NCI-H1417 treated with DMSO at 0.1 percent for 48 hours (cell line): ENCODE measurements around the gene BCDIN3D.

Experiments
- DNase-seq: peaks from one replicate; lab custom pipeline; 2025; lab: John Stamatoyannopoulos, UW

Gene BCDIN3D

GRCh38 chr12:49797449-49797776 lies 45.5 kb downstream of the BCDIN3D start:
- no peak for DNase-seq

GRCh38 chr12:49796606-49797448 lies 46.1 kb downstream of the BCDIN3D start:
- DNase-seq = no peak

GRCh38 chr12:49796155-49796554 lies 46.8 kb downstream of the BCDIN3D start:
- DNase-seq = no peak

GRCh38 chr12:49795654-49796105 lies 47.2 kb downstream of the BCDIN3D start:
- no peak for DNase-seq

- no peak for DNase-seq
These were observed 47.9 kb downstream of the BCDIN3D start for GRCh38 chr12:49794811-49795653.

- DNase-seq = no peak
These were observed 48.9 kb downstream of the BCDIN3D start for GRCh38 chr12:49794021-49794420.

- DNase-seq = no peak
These were observed 49.3 kb downstream of the BCDIN3D start for GRCh38 chr12:49793620-49794019.

- no peak for DNase-seq
These were observed 49.8 kb downstream of the BCDIN3D start for GRCh38 chr12:49792976-49793580.

GRCh38 chr12:49792181-49792970 lies 50.5 kb downstream of the BCDIN3D start:
- DNase-seq = no peak

- DNase-seq = no peak
These were observed 51.2 kb downstream of the BCDIN3D start for GRCh38 chr12:49791700-49792099.

GRCh38 chr12:49790741-49791555 lies 52.0 kb downstream of the BCDIN3D start:
- no peak for DNase-seq

- no peak for DNase-seq
These were observed 52.9 kb downstream of the BCDIN3D start for GRCh38 chr12:49789992-49790391.

- no peak for DNase-seq
These were observed 55.2 kb downstream of the BCDIN3D start for GRCh38 chr12:49787672-49788071.
